OCI-LY1 (cell line): ENCODE data around the gene CPSF6.

Experiments used
- H2AFZ ChIP-seq: fragments of 200-600 bp; sonication (generic), shearing (Covaris generic); 2 replicates; pipeline ENCODE4 v1.6.0; 2014; ENCODE audit warnings: antibody characterized with exemption, mild to moderate bottlenecking, low read length
- H3F3A ChIP-seq: fragments of 200-600 bp; sonication (generic), shearing (Covaris generic); 2 replicates; pipeline ENCODE4 v1.6.0; 2014; ENCODE audit warnings: mild to moderate bottlenecking, antibody characterized with exemption, low read length, moderate library complexity; ENCODE audit not compliant: insufficient read depth
- H3K27ac ChIP-seq: fragments of 200-600 bp; sonication (generic); 2 replicates; pipeline ENCODE4 v1.5.1; 2014; ENCODE audit warnings: low read length, mixed run types, mild to moderate bottlenecking, low read depth; ENCODE audit not compliant: poor library complexity, severe bottlenecking
- H3K27me3 ChIP-seq: fragments of 200-600 bp; sonication (generic); 2 replicates; pipeline ENCODE4 v1.6.0; 2014; ENCODE audit warnings: antibody characterized with exemption, mild to moderate bottlenecking, low read length, moderate library complexity; ENCODE audit not compliant: insufficient read depth
- H3K36me3 ChIP-seq: fragments of 200-600 bp; sonication (generic); 2 replicates; pipeline ENCODE4 v1.6.1; 2014; ENCODE audit warnings: mild to moderate bottlenecking, antibody characterized with exemption, low read length, moderate library complexity, mixed read lengths; ENCODE audit not compliant: insufficient read depth
- H3K4me1 ChIP-seq: fragments of 200-600 bp; sonication (generic); 2 replicates; pipeline ENCODE4 v1.5.1; 2014; ENCODE audit warnings: mild to moderate bottlenecking, low read length, moderate library complexity; ENCODE audit not compliant: insufficient read depth, severe bottlenecking
- H3K4me2 ChIP-seq: fragments of 200-600 bp; sonication (generic), shearing (Covaris generic); 2 replicates; pipeline ENCODE4 v1.6.1; 2014; ENCODE audit warnings: low read length
- H3K4me3 ChIP-seq: fragments of 200-600 bp; sonication (generic); 2 replicates; pipeline ENCODE4 v1.5.1; 2014; ENCODE audit warnings: low read length, low read depth, mild to moderate bottlenecking, mixed read lengths; ENCODE audit not compliant: poor library complexity, severe bottlenecking
- H3K79me2 ChIP-seq: fragments of 200-600 bp; shearing (Covaris generic); 2 replicates; pipeline ENCODE4 v1.6.1; 2016; ENCODE audit warnings: mixed run types, low read length, mixed read lengths; ENCODE audit not compliant: insufficient read depth
- H3K9ac ChIP-seq: fragments of 200-600 bp; sonication (generic), shearing (Covaris generic); 2 replicates; pipeline ENCODE4 v1.6.1; 2014; ENCODE audit warnings: mild to moderate bottlenecking, low read length, mixed read lengths
- H3K9me2 ChIP-seq: fragments of 200-600 bp; sonication (generic), shearing (Covaris generic); 2 replicates; pipeline ENCODE4 v1.6.1; 2014; ENCODE audit warnings: low read depth, mild to moderate bottlenecking, low read length, mixed read lengths
- H3K9me3 ChIP-seq: fragments of 200-600 bp; shearing (Covaris generic); 2 replicates; pipeline ENCODE4 v1.6.1; 2014; ENCODE audit warnings: low read length, mixed read lengths
- H4K20me1 ChIP-seq: fragments of 200-600 bp; sonication (generic), shearing (Covaris generic); 2 replicates; pipeline ENCODE4 v1.6.0; 2016; ENCODE audit warnings: mild to moderate bottlenecking, low read length; ENCODE audit not compliant: insufficient read depth
- CTCF ChIP-seq: fragments of 200-600 bp; sonication (generic), shearing (Covaris generic); IDR thresholded peaks from 2 replicates; pipeline ENCODE4 v1.5.1; 2017; ENCODE audit warnings: mild to moderate bottlenecking, antibody characterized with exemption, low read length, moderate library complexity, mixed read lengths
- EZH2 ChIP-seq: fragments of 200-600 bp; sonication (generic), shearing (Covaris generic); IDR thresholded peaks from 2 replicates; pipeline ENCODE4 v1.8.0; 2017; ENCODE audit warnings: borderline replicate concordance, mixed run types, mild to moderate bottlenecking, antibody characterized with exemption, low read length, moderate library complexity, mixed read lengths

CPSF6 gene

GRCh38 chr12:69318225-69318624, 78.9 kb downstream of the CPSF6 start:
- Histone ChIP-seq H3K4me3 (no peak overlapping the region), H3K79me2 (no peaks in the 10 kb centered on the region), H3K9me3 (no peaks in the 10 kb centered on the region), H3K4me1 (no peaks in the 10 kb centered on the region), H3K9me2 (no peaks in the 10 kb centered on the region), H2AFZ (no peak overlapping the region), H3K27me3 (no peaks in the 10 kb centered on the region), H3K9ac (no peak overlapping the region), H3F3A (no peaks in the 10 kb centered on the region), H4K20me1 (no peaks in the 10 kb centered on the region), H3K4me2 (no peak overlapping the region), H3K27ac (no peak overlapping the region), H3K36me3 (no peaks in the 10 kb centered on the region)
- TF ChIP-seq EZH2, result no peak
- TF ChIP-seq CTCF, result no peak

- no peak overlapping the region for H3K9ac ChIP-seq
- no peak overlapping the region for H3K27ac ChIP-seq
- no peak overlapping the region for H3K4me2 ChIP-seq
- H3K4me3 ChIP-seq, result no peak overlapping the region
- no peaks in the 10 kb centered on the region for H3K9me2 ChIP-seq
- no peak overlapping the region for H2AFZ ChIP-seq
- no peaks in the 10 kb centered on the region for H3K79me2 ChIP-seq
- no peaks in the 10 kb centered on the region for H3K36me3 ChIP-seq
- no peaks in the 10 kb centered on the region for H3K27me3 ChIP-seq
- TF ChIP-seq CTCF (no peak), EZH2 (no peak)
- no peaks in the 10 kb centered on the region for H3F3A ChIP-seq
- no peaks in the 10 kb centered on the region for H4K20me1 ChIP-seq
- no peaks in the 10 kb centered on the region for H3K4me1 ChIP-seq
- no peaks in the 10 kb centered on the region for H3K9me3 ChIP-seq
Observed at GRCh38 chr12:69321351-69321750, 82.0 kb downstream of the CPSF6 start.
